Sigmoid colon (tissue), 3 donors: Measurements from ENCODE around the gene MRNIP.

Experiments used
- CTCF ChIP-seq, 4 experiments: fragments of 450-650 bp in 3 of 4; fragments of 200-600 bp in 1 of 4; IDR thresholded peaks; one replicate each; pipeline ENCODE4 v1.5.1; 2016 to 2019; ENCODE audit warnings: antibody characterized with exemption in 4 of 4, mild to moderate bottlenecking in 3 of 4, moderate library complexity in 2 of 4
- POLR2A ChIP-seq, 2 donors: fragments of 450-650 bp; IDR thresholded peaks; one replicate each; pipeline ENCODE4 v1.6.1; 2016; ENCODE audit warnings: antibody characterized with exemption in 2 of 2, mild to moderate bottlenecking in 2 of 2, moderate library complexity in 2 of 2

- TF ChIP-seq CTCF (IDR thresholded peaks at IDR 0.05): no peak
- no peak for TF ChIP-seq POLR2A (IDR thresholded peaks at IDR 0.05)
These were observed 31.3 kb upstream of the MRNIP start for GRCh38 chr5:179889885-179890284.
